ENCODE results near the gene TET2.

TET2 gene

DNA sequence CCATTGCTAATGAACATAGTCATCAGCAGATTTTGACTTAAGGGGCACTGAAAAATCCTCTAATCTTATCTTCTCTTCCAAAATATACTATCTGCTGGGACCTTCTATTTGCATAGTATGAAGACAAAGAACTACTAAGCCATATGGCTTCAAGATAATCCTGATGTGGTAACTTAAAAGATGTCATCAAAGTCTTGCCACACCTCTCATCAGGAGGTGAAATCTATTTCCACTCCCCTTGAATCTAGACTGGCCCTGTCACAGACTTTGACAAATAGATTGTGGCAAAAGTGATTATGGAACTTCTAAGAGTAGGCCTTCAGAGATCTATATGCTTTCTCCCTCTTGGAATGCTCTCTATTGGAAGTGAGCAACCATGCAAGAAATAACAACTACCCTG, 27.3 kb upstream of the TET2 start:
- H2BK12ac ChIP-seq (ENCODE audit: low read length) = no peak overlapping the region
- H3K23ac ChIP-seq (ENCODE audit: low read depth, low read length, poor library complexity) = no peak overlapping the region
- H3K9me3 ChIP-seq (replicated peaks in 1 of 2; ENCODE audit: control insufficient read depth in 2 of 2, insufficient read depth in 1 of 2, low read depth in 1 of 2, low read length in 2 of 2) = peaks cover 0 to 2% of the 10 kb centered on the region in 2 donors
- H3K4me1 ChIP-seq (ENCODE audit: control insufficient read depth in 2 of 2, insufficient read depth in 1 of 2, low read depth in 1 of 2, low read length in 2 of 2) = peaks cover 0 to 2% of the 10 kb centered on the region in 2 donors
- no peak overlapping the region for H3K27ac ChIP-seq (replicated peaks; ENCODE audit: low read length)
- H3K79me1 ChIP-seq (ENCODE audit: low read depth, low read length) = no peaks in the 10 kb centered on the region
- H2AFZ ChIP-seq (ENCODE audit: low read length) = no peak overlapping the region
- H4K91ac ChIP-seq (ENCODE audit: low read depth, low read length, poor library complexity) = no peak overlapping the region
- no peak overlapping the region for H3K4ac ChIP-seq (ENCODE audit: low read length)
- H3K4me2 ChIP-seq (ENCODE audit: insufficient read depth, low read length, poor library complexity, severe bottlenecking) = no peak overlapping the region
- no peaks in the 10 kb centered on the region for H3K27me3 ChIP-seq (ENCODE audit: control insufficient read depth in 3 of 3, insufficient read depth in 3 of 3, low read depth in 1 of 3, low read length in 3 of 3)
- H2BK120ac ChIP-seq (ENCODE audit: low read depth, low read length) = no peak overlapping the region
- no peak overlapping the region for H3K9ac ChIP-seq (ENCODE audit: low read depth, low read length, poor library complexity)
- H3K4me3 ChIP-seq (ENCODE audit: low read length in 2 of 2) = no peak overlapping the region
- H3K36me3 ChIP-seq (replicated peaks in 1 of 2; ENCODE audit: control insufficient read depth in 2 of 2, insufficient read depth in 2 of 2, low read length in 2 of 2) = no peaks in the 10 kb centered on the region
- H2AK5ac ChIP-seq (ENCODE audit: low read depth, low read length) = no peak overlapping the region
- H4K8ac ChIP-seq (ENCODE audit: low read depth, low read length) = no peak overlapping the region
- H2BK5ac ChIP-seq (ENCODE audit: low read length) = no peak overlapping the region
- DNase-seq (ENCODE audit: low spot score) = no peak
- no peak overlapping the region for H3K18ac ChIP-seq (ENCODE audit: low read length)
- H2BK15ac ChIP-seq (ENCODE audit: low read length) = no peak overlapping the region
- H3K14ac ChIP-seq (ENCODE audit: low read length) = no peak overlapping the region

DNA sequence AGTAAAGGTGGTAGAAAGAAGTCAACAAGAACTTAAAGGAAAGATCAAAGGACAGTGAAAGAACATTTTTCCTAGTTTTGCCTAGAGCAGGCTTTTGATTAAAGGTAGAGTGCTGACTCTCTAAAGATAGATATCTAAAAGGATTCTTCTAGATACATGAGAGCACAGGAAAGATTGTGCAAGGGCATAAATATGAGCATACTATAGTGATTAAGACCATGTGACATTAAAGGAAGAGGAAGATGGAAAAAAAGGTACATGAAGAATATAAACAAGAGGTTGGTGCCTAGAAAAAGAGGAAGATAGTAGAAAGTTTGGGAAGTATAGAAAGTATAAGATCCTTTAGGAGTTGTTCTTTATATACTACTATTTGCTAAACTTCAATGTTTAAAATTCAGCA, 26.1 kb upstream of the TET2 start:
- Histone ChIP-seq H2BK5ac (ENCODE audit: low read length) (no peak overlapping the region), H3K18ac (ENCODE audit: low read length) (no peak overlapping the region), H4K91ac (ENCODE audit: low read depth, low read length, poor library complexity) (no peak overlapping the region), H3K4ac (ENCODE audit: low read length) (no peak overlapping the region), H2BK12ac (ENCODE audit: low read length) (no peak overlapping the region), H3K4me1 (ENCODE audit: control insufficient read depth in 2 of 2, insufficient read depth in 1 of 2, low read depth in 1 of 2, low read length in 2 of 2) (peaks cover 0 to 2% of the 10 kb centered on the region in 2 donors), H3K27me3 (ENCODE audit: control insufficient read depth in 3 of 3, insufficient read depth in 3 of 3, low read depth in 1 of 3, low read length in 3 of 3) (no peaks in the 10 kb centered on the region), H3K79me1 (ENCODE audit: low read depth, low read length) (no peaks in the 10 kb centered on the region), H3K9me3 (replicated peaks in 1 of 2; ENCODE audit: control insufficient read depth in 2 of 2, insufficient read depth in 1 of 2, low read depth in 1 of 2, low read length in 2 of 2) (peaks cover 0 to 2% of the 10 kb centered on the region in 2 donors), H3K14ac (ENCODE audit: low read length) (no peak overlapping the region), H3K23ac (ENCODE audit: low read depth, low read length, poor library complexity) (no peak overlapping the region), H3K9ac (ENCODE audit: low read depth, low read length, poor library complexity) (no peak overlapping the region), H2AK5ac (ENCODE audit: low read depth, low read length) (no peak overlapping the region), H2BK15ac (ENCODE audit: low read length) (no peak overlapping the region), H3K36me3 (replicated peaks in 1 of 2; ENCODE audit: control insufficient read depth in 2 of 2, insufficient read depth in 2 of 2, low read length in 2 of 2) (no peaks in the 10 kb centered on the region), H2BK120ac (ENCODE audit: low read depth, low read length) (no peak overlapping the region), H4K8ac (ENCODE audit: low read depth, low read length) (no peak overlapping the region), H3K4me3 (ENCODE audit: low read length in 2 of 2) (no peak overlapping the region), H3K4me2 (ENCODE audit: insufficient read depth, low read length, poor library complexity, severe bottlenecking) (no peak overlapping the region), H2AFZ (ENCODE audit: low read length) (no peak overlapping the region), H3K27ac (replicated peaks; ENCODE audit: low read length) (no peak overlapping the region)
- DNase-seq (ENCODE audit: low spot score) = no peak

- H2AK5ac ChIP-seq (ENCODE audit: low read depth, low read length) = no peak overlapping the region
- no peak overlapping the region for H3K23ac ChIP-seq (ENCODE audit: low read depth, low read length, poor library complexity)
- no peak overlapping the region for H3K9ac ChIP-seq (ENCODE audit: low read depth, low read length, poor library complexity)
- H3K18ac ChIP-seq (ENCODE audit: low read length) = no peak overlapping the region
- H2BK5ac ChIP-seq (ENCODE audit: low read length) = no peak overlapping the region
- H3K9me3 ChIP-seq (replicated peaks in 1 of 2; ENCODE audit: control insufficient read depth in 2 of 2, insufficient read depth in 1 of 2, low read depth in 1 of 2, low read length in 2 of 2) = peaks cover 0 to 2% of the 10 kb centered on the region in 2 donors
- H3K4me3 ChIP-seq (ENCODE audit: low read length in 2 of 2) = no peak overlapping the region
- no CpG with 5 or more reads among the region's 4 CpGs for WGBS, 2 donors (ENCODE audit: extremely low coverage in 2 of 2, insufficient read length in 2 of 2, insufficient replicate concordance in 1 of 2)
- no peak overlapping the region for H2BK12ac ChIP-seq (ENCODE audit: low read length)
- H3K4ac ChIP-seq (ENCODE audit: low read length) = no peak overlapping the region
- H2AFZ ChIP-seq (ENCODE audit: low read length) = no peak overlapping the region
- H2BK120ac ChIP-seq (ENCODE audit: low read depth, low read length) = no peak overlapping the region
- H4K8ac ChIP-seq (ENCODE audit: low read depth, low read length) = no peak overlapping the region
- H4K91ac ChIP-seq (ENCODE audit: low read depth, low read length, poor library complexity) = no peak overlapping the region
- no peaks in the 10 kb centered on the region for H3K27me3 ChIP-seq (ENCODE audit: control insufficient read depth in 3 of 3, insufficient read depth in 3 of 3, low read depth in 1 of 3, low read length in 3 of 3)
- no peak overlapping the region for H2BK15ac ChIP-seq (ENCODE audit: low read length)
- H3K27ac ChIP-seq (replicated peaks; ENCODE audit: low read length) = no peak overlapping the region
- DNase-seq (ENCODE audit: low spot score) = peak; percentile 17
- no peaks in the 10 kb centered on the region for H3K36me3 ChIP-seq (replicated peaks in 1 of 2; ENCODE audit: control insufficient read depth in 2 of 2, insufficient read depth in 2 of 2, low read length in 2 of 2)
- peaks cover 0 to 2% of the 10 kb centered on the region in 2 donors for H3K4me1 ChIP-seq (ENCODE audit: control insufficient read depth in 2 of 2, insufficient read depth in 1 of 2, low read depth in 1 of 2, low read length in 2 of 2)
- H3K14ac ChIP-seq (ENCODE audit: low read length) = no peak overlapping the region
- no peaks in the 10 kb centered on the region for H3K79me1 ChIP-seq (ENCODE audit: low read depth, low read length)
- H3K4me2 ChIP-seq (ENCODE audit: insufficient read depth, low read length, poor library complexity, severe bottlenecking) = no peak overlapping the region
Observed at GRCh38 chr4:105122350-105122749, 24.3 kb upstream of the TET2 start.

- Histone ChIP-seq H2BK5ac (ENCODE audit: low read length) (no peak overlapping the region), H2BK120ac (ENCODE audit: low read depth, low read length) (no peak overlapping the region), H3K4me2 (ENCODE audit: insufficient read depth, low read length, poor library complexity, severe bottlenecking) (no peak overlapping the region), H3K23ac (ENCODE audit: low read depth, low read length, poor library complexity) (no peak overlapping the region), H3K27me3 (ENCODE audit: control insufficient read depth in 3 of 3, insufficient read depth in 3 of 3, low read depth in 1 of 3, low read length in 3 of 3) (peaks cover 0 to 3% (median 0%) of the 10 kb centered on the region in 3 experiments), H2BK12ac (ENCODE audit: low read length) (no peak overlapping the region), H4K8ac (ENCODE audit: low read depth, low read length) (no peak overlapping the region), H3K9me3 (replicated peaks in 1 of 2; ENCODE audit: control insufficient read depth in 2 of 2, insufficient read depth in 1 of 2, low read depth in 1 of 2, low read length in 2 of 2) (no peaks in the 10 kb centered on the region), H3K4me1 (ENCODE audit: control insufficient read depth in 2 of 2, insufficient read depth in 1 of 2, low read depth in 1 of 2, low read length in 2 of 2) (peaks cover 0 to 2% of the 10 kb centered on the region in 2 donors), H3K27ac (replicated peaks; ENCODE audit: low read length) (no peak overlapping the region), H3K14ac (ENCODE audit: low read length) (no peak overlapping the region), H2AK5ac (ENCODE audit: low read depth, low read length) (no peak overlapping the region), H3K9ac (ENCODE audit: low read depth, low read length, poor library complexity) (no peak overlapping the region), H3K36me3 (replicated peaks in 1 of 2; ENCODE audit: control insufficient read depth in 2 of 2, insufficient read depth in 2 of 2, low read length in 2 of 2) (no peaks in the 10 kb centered on the region), H2BK15ac (ENCODE audit: low read length) (no peak overlapping the region), H3K18ac (ENCODE audit: low read length) (no peak overlapping the region), H3K4ac (ENCODE audit: low read length) (no peak overlapping the region), H2AFZ (ENCODE audit: low read length) (no peak overlapping the region), H3K4me3 (ENCODE audit: low read length in 2 of 2) (no peak overlapping the region), H3K79me1 (ENCODE audit: low read depth, low read length) (no peaks in the 10 kb centered on the region), H4K91ac (ENCODE audit: low read depth, low read length, poor library complexity) (no peak overlapping the region)
- no peak for DNase-seq (ENCODE audit: low spot score)
- WGBS, 2 donors (ENCODE audit: extremely low coverage in 2 of 2, insufficient read length in 2 of 2, insufficient replicate concordance in 1 of 2) = no CpG with 5 or more reads among the region's 3 CpGs
Observed at GRCh38 chr4:105126311-105127169, 20.1 kb upstream of the TET2 start.

Data from neuronal stem cell (in vitro differentiated cells).